ENCODE results near the gene HOXA11. TPM values are rescaled to one million over a fixed set of nuclear protein-coding genes. Genes with fewer than 3 reads are reported as not detected.

Gene HOXA11
- total RNA-seq, 2 donors from 2014 or later = not detected

DNA sequence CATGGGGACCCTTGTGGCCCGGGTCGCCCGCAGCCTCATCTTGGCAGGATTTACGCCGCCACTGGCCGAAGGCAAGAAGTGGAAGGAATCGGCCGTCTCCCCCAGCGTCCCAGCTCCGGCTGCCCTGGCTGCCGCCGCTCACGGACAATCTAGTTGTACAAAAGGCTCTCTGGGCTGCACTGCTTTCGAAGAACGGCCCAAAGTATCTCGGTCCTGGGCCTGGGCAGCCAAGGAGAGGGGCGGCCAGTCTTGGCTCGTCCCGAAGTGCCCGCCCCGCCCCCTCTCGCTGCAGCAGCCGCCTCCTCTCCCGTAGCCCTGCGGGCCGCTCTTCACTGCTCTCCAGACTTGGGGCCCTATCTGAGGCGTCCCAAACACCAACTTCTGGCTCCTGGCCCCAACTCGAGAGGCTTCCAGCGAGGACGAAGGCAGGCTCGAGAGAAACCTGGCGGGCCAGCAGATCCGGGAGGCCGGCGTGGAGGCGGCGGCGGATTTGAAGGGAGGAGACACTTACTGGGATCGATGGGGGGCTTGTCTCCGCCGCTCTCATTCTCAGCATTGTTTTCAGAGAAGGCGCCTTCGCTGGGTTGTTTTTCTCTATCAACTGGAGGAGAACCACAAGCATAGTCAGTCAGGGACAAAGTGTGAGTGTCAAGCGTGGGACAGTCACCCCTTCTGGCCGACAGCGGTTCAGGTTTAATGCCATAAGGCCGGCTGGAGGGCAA is 20.5 kb downstream of the HOXA11 start:
- intact Hi-C loops (cut with DNase I) = loop anchor here (5.0 to 10.0 kb wide), 3 partner anchors 780 to 1300 kb away; no protein-coding TSS in a partner anchor
- ATAC-seq = no peak

DNA sequence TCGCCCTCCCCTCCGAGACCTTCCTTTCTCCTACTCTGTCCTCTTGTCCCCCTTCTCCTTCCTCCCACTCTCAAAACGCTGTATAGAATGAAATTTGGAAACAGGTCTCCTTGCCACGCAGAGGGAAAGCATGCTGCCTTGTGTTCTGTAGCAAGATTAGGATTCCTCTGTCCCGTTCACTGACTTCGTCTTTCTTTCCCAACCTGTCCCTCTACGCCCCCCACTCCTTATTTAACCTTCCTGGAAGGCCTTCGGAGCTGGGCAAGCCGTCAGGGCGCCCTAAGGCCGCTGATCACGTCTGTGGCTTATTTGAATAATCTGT is 21.0 kb downstream of the HOXA11 start:
- intact Hi-C loops (cut with DNase I) = loop anchor here (5.0 to 10.0 kb wide), 3 partner anchors 779 to 1299 kb away; no protein-coding TSS in a partner anchor
- DNase-seq (no peak), ATAC-seq (no peak)

More for the DNA sequence above, 20.5 kb downstream of the HOXA11 start:
- DNase-seq = peak; percentile 23

DNA sequence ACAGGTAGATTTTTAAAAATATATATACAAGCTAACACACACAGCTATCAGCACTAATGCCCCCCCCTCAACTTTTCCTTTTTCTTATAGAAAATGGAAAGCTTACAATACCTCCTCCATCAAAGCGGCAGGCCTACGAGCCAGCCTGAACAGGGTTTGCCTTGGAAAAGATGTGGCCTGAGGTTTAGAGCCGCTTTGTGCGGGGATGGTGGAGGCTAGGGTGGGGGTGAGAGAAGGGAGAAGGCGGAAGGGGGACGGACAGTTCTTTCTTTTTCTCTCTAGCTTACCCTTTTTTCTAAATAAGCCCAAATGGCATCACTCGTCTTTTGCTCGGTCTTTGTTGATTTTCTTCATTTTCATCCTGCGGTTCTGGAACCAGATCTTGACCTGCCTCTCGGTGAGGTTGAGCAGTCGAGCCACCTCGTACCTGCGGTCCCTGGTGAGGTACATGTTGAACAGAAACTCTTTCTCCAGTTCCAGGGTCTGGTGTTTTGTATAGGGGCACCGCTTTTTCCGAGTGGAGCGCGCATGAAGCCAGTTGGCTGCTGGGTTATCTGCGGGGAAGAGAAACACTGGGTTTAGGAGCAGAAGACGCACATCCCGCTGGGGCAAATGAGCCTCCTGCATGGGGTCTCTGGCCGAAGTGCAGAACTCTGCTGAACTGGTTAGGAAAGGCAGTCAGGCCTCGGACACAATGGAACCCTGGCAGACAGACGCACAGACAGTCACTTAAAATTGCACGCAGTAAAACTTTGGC is 21.6 kb downstream of the HOXA11 start:
- peak; percentile 11 for DNase-seq
- ATAC-seq = no peak
- intact Hi-C loops (cut with DNase I) = loop anchor here (5.0 to 10.0 kb wide), 3 partner anchors 779 to 1299 kb away; no protein-coding TSS in a partner anchor

DNA sequence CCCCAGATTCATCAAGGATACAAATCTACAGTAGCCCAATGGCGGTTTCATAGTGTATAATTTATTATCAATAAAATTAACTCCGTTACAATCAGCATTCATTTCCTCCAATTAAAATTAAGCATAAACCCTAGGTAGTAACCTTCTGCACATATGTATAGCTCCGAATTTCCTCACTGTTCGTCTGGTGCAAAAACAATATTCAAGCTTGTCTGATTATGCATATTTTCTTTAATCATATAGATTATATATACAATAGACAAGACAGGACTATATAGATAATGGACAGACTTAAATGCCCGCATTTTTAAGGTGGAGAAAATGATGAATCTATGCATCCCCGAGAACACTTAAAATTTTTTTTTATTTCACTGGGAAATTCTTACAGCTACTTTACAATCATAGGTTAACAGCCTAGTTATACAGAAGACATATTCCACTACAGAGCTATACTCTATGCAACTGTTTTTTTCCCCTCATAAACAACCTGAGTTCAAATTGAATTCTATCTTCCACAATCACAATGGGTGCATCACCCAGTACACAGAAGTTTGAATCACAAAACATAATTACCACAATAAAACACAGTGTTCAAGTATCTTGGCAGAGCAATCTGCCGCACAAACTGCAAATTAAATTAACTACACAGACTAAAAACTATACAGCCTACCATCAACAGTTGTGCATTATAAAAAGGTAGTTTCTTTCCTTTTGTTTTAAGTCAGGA is 22.3 kb downstream of the HOXA11 start:
- DNase-seq (no peak), ATAC-seq (no peak)
- intact Hi-C loops (cut with DNase I) = loop anchor here (5.0 to 10.0 kb wide), 3 partner anchors 778 to 1298 kb away; no protein-coding TSS in a partner anchor

DNA sequence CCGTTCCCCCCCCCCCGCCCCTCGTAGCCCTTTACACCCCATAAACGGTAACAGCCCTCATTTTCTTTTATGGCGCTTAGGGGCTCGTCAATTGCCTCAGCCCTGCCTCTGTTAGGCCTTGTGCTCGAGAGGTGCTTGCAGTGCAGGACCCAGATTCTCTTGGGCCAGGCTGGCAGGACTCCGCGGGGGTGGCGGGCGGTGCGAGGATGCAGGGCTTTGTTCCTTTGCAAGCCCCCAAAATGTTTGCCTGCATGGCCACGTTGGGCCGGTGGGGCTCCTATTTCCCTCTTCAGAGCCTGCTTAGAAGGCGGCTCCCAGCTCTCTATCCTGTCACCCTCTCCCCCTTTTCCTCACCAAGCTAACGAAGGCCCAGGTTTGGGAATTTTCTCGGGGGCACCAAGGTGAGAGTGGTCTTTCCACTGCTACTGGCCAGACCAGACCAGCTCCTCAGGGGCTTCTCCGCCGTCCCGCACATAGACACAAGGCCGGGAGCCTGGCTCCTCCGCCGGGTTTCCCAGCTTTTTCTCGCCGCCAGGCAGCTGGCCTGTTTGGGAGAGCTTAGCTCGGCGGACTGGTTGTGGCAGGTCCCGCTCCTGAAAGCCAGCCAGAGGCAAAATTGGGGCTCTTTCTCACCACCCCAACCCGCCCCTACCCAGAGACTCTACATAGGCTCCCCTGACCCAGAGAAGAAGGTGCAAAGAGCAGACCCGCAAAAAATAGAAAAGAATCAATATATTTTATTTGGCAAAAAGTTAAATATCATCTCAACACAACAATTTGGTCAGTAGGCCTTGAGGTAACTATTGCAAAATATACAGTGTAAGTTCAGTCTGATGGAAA is 23.1 kb downstream of the HOXA11 start:
- intact Hi-C loops (cut with DNase I) = loop anchor here (2.0 to 10.0 kb wide), 5 partner anchors 307 to 1297 kb away; no protein-coding TSS in a partner anchor
- peak; percentile 15 for DNase-seq
- ATAC-seq = no peak

DNA sequence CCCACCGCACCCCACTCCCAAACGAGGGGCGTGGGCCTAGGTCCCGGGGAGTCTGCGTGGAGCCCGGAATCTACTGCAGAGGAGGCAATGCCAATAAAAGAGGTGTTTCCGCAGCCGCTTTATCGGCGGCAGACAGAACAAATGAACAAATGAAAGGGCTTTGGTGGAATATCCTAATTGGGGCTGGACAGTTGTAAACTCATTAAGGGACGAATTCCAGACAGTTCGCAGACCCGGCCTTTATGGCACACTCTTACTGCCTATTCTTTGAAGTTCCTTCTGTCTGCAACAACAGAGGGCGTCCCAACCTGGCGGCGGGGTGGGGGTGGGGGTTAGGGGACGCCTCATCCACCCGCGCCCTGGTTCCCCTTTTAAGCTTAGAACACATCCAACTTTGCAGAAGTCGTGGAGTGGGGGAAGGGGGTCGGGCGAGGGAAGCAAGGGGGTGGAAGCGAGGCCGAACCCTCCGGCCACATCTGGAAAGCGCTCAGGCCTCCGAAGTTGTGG is 23.8 kb downstream of the HOXA11 start:
- DNase-seq (peak; percentile 53), ATAC-seq (peak; percentile 16 to 36)
- intact Hi-C loops (cut with DNase I) = loop anchor here (2.0 to 10.0 kb wide), 5 partner anchors 306 to 1296 kb away; no protein-coding TSS in a partner anchor

DNA sequence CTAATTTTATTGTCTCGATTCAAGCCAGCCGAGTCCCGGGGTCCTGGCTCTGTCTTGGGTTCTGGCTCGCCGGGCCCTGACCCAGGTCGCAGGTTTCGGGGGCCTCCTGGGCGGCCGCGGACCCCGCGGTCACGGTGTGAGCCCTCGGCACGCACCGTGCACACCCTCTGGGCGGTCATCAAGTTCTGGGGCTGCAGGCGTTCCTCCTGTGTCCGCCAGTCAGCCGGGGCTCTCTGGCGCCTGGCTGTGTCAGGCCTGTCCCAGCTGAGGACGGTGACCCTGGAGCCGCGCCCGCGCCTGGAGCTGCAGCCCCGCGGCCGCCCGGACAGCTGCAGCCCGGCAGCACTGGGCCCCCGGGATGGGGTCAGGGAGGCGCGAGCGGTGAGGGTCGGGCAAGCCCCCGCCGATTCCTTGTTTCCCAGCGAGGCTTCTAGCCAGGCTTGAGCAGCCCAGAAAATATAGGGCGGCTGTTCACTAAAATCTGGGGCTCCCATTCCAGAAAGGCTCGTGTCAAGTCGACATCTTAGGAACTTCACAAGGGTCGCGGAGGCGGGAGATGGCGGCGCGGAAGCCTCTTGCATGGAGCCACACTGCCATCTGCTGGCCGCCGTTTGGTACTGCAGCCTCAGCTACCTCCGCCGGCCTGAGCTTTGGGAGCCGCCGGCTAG is 24.4 kb downstream of the HOXA11 start:
- ATAC-seq (peak; percentile 84), DNase-seq (peak; percentile 87)
- intact Hi-C loops (cut with DNase I) = loop anchor here (2.0 to 10.0 kb wide), 5 partner anchors 306 to 1296 kb away; no protein-coding TSS in a partner anchor

DNA sequence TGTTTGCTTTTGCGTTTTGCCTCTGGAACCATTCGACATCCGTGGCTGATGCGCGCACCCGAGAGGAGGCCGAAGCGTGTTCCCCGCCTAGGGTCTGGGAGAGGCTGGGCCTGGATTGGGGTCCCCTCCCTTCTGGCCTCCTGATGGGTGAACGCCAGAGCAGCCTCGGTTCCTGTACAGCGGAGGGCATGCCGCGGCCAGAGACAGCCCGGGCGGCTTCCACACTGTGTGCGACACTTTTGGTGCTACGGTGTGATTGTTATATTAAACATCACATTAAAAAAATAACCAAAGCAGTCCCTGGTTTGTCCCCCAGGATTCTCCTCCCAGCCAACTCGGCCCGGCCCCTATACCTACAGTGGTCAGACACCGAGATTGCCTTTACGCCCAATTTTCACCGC is 24.9 kb downstream of the HOXA11 start:
- intact Hi-C loops (cut with DNase I) = loop anchor here (2.0 to 10.0 kb wide), 5 partner anchors 305 to 1295 kb away; no protein-coding TSS in a partner anchor
- ATAC-seq (peak in 1 of 2 donors; percentile 4), DNase-seq (no peak)

DNA sequence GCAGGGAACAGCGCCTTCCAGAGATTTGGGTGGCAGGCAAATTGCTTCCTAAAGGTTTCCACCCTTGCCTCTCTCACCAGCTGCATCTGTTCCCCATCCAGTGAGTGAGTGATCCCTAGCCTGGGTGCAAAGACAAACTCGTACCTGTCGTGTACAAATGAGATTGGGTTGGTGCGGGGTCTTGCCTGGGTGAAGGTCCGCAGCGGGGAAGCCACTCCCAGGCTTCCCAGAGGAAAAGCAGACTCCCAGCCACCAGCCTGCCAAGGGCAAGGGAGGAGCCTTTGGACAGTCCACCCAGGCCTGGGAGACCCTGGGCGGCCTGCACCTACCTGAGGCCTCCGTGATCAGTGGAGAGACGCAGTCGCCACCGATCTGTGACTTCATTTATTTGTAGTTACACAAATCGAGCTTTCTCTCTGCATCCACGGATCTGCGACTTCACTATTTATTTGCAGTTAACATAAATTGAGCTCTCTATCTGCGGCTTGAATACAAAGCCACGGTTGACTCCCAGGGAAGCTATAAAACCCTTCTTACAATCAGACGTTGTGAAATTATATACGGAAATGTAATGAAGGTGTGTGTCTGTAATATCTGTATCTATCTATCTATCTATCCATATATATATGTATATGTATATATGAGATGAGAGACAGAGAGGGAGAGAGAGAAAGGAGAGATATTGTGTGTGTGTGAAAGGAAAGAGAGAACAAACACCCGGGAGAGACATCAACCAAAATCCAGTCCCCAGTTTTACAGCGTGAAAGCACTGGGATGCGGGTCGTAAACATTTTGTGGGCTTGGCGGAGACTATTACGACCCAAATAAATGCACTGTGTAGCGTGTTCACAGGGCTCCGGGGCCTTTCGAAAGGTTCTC is 25.5 kb downstream of the HOXA11 start:
- ATAC-seq (no peak), DNase-seq (no peak)
- intact Hi-C loops (cut with DNase I) = loop anchor here (2.0 to 10.0 kb wide), 5 partner anchors 305 to 1295 kb away; no protein-coding TSS in a partner anchor

DNA sequence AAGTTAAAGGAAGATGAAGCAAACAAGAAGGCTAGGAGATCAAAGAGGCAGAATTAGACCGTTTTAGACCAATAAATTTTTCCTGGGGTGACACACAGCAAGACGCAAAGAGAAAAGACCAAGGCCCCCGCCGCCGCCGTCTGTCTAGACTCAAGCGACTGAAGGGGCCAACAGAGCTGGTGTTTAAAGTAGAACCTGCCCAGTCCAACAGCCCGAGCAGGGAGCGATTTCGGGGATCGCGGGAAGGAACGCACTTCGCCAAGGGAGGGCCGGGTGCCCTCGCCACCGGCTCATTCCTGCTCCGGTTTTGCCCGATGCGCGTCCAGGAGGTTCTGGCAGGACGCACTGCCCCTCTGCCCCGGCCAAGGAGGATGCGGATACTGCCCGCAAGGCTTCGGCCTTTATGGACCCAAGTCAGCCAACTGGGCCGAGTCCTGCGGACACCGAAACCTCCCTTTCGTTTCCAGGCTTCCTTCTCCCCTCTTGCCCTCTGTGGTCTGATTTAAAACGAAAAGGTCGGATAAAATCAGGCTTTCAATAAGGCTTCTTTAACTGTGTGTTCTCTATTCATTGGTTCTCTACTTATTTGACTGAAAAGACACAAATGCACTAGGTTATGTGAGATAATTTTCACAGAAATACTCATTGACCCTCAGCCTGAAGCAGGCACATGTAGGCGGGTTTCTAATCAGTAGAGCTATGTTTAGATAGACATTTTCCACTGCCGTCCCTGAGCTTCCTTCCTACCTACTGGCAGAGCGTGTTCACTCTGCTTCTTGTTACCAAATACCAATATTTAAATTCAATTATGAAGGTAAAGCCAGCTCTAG is 26.4 kb downstream of the HOXA11 start:
- intact Hi-C loops (cut with DNase I) = no loop called here
- DNase-seq = no peak

DNA sequence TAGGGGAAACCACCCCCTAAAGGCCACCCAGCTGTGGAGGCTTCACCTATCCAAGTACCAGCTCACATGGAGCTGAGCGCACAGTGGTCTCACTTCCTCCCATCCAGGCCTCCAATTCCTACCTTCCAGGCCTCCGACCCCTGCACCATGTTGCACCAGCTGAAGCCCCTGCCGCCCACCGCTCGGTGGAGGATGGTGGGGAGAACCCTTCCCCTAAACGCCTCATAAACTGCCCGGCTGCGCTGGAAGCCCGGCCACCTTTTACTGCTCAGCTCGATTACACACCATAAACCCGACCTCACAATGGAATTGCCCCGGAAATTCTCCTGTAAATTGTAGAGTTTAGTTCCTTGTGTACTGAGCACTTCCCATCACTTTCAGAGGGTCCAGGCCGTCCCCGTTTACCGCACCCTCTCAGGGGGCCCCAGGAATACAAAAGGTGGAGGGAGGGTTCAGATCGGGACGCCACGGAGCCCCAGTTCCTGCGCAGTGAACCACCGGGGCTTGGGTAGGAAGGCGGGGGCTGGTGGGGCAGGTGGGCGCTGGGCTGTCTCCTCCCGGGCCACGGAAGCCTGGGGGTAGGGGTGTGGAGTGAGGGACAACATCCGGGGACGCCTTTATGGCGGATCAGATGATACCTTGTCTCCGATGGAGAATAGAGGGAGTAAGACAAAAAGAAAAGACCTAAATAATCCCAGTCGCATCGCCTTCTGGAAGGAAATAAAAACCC is 27.2 kb downstream of the HOXA11 start:
- no peak for ATAC-seq
- DNase-seq = no peak
- intact Hi-C loops (cut with DNase I) = no loop called here

More for the DNA sequence above, 26.4 kb downstream of the HOXA11 start:
- ATAC-seq = no peak

DNA sequence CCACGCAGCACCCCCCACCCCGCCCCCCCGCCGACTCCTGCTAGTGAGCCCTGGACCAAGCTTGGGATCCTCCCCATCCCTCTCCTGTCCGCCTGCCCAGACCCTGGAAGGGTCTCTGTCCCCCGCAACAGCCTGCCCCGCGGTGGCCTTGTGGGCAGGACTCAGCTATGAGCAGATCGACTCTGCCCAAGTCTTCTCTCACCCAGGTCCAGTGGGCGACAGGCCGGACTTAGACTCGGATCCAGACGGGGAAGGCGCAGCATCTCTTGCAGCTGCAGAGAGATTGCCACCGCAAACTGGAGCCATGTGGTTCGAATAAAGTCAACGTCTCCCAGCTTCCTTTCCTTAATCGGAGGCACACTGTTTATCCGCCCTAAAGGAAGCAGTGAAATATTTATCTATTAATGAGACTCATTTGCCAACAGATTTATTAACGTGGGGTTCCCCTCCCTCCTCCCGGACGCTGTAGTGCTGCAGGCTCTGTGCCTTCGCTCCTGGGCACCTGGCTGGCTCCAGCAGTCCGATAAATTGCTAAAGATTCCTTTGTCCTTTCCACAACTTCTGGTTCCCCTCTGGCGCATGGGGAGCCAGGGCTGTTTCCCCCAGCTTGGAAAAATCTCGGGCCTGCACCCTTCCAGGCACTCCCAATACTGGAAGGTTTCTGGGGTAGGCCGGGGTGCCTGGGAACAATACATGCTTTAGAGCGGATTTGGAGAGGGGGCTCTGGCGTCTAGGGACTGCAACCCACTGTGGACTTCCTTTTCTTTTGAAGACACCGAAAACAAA is 27.9 kb downstream of the HOXA11 start:
- ATAC-seq (no peak), DNase-seq (no peak)
- intact Hi-C loops (cut with DNase I) = no loop called here

DNA sequence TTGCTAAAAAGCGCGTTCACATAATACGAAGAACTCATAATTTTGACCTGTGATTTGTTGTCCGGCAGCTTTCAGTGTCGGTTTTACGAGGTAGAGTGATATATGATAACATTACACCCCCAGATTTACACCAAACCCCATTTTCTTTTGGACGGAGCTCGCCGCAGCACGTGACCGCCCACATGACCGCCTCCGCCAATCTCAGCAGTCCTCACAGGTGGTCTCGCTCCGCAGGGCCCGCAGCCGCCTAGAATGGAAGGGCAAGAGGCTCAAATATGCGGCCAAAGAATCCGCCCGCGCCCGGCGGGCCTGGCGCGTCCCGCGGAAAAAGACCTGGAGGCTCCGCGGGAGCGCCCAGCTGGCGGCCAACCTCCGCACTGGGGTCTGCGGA is 28.5 kb downstream of the HOXA11 start, which contains the start of gene HOXA7:
TSS of gene HOXA7 (minus strand) at position 168 of the 391 bp plus-strand sequence. CDS start at position 38, 130 bp downstream.
- no peak for ATAC-seq
- no peak for DNase-seq
- intact Hi-C loops (cut with DNase I) = no loop called here

DNA sequence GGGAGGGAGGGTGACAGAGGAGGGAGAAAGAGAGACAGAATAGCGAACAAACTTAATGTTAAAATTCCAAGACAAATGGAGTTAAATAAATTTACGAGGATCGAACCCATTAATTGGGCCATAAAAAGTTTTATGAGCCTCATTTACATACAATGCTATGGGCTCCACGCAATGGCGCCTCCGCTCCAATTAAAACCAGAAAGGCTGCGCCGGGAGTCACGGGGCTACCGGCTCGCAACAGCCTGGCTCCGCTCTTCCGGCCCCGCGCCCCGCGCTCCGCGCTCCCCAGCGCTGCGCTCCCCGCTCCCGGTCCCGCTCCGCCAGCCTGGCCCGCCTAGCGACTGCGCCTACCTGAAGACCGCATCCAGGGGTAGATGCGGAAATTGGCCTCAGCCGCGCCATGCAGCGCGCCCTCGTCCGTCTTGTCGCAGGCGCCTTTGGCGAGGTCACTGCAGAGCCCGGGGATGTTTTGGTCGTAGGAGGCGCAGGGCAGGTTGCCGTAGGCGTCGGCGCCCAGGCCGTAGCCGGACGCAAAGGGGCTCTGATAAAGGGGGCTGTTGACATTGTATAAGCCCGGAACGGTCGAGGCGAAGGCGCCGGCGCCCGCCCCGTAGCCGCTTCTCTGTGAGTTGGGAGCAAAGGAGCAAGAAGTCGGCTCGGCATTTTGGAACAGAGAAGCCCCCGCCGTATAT is 29.1 kb downstream of the HOXA11 start:
- intact Hi-C loops (cut with DNase I) = no loop called here
- DNase-seq (no peak), ATAC-seq (no peak)
